ENCODE data around the gene DNAH8. TPM values are rescaled to one million over a fixed set of nuclear protein-coding genes. Genes with fewer than 3 reads are reported as not detected.

Gene DNAH8
- total RNA-seq, 3 donors from 2014 or later (not counting 1 experiment from before 2014, with no cell fraction given): 0.10 TPM; not detected in 2

DNA sequence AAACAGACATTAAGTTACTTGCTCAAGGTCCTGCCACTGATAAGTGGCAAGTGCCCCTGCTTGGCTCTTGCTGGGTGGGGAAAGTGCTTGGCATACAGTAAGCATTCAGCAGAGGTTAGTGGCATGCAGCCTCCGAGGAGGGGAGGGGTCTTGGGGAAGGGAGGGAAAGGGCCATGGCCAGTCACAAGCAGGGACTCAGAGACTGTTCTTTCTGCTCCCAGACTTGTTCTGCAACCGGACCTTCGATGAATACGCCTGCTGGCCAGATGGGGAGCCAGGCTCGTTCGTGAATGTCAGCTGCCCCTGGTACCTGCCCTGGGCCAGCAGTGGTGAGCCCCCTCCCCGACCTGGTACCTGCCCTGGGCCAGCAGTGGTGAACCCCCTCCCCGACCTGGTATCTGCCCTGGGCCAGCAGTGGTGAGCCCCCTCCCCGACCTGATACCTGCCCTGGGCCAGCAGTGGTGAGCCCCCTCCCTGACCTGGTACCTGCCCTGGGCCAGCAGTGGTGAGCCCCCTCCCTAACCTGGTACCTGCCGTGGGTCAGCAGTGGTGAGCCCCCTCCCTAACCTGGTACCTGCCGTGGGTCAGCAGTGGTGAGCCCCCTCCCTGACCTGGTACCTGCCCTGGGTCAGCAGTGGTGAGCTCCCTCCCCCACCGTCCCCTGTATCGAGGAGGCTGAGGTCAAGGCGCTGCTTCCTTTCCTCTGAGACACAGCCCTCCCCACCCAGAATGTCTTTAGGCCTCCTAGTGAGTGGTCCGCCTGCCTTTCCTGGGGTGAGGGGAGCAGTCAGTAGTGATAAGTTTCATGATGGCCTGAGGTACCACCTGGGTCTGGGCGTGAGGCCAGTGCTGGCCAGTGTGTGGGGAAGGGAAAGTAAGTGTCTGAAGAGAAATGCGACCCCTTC is 342.4 kb downstream of the DNAH8 start:
- Mint-ChIP-seq H3K27me3 (ENCODE audit: low read depth in 2 of 2) (no peaks in the 10 kb centered on the region), H3K4me3 (no peak overlapping the region), H3K9me3 (no peaks in the 10 kb centered on the region), H3K4me1 (peaks cover 15 to 37% of the 10 kb centered on the region in 2 donors), H3K36me3 (no peaks in the 10 kb centered on the region), H3K27ac (peak overlapping the region in 1 of 2 donors; percentile 58)
- H3K4me1 ChIP-seq (ENCODE audit: control insufficient read depth, insufficient read depth, low read length): peaks cover 16% of the 10 kb centered on the region
- DNase-seq (no peak), ATAC-seq (peak in 2 of 3 donors; percentile 34 to 54)
- TF ChIP-seq, protein P1, sequence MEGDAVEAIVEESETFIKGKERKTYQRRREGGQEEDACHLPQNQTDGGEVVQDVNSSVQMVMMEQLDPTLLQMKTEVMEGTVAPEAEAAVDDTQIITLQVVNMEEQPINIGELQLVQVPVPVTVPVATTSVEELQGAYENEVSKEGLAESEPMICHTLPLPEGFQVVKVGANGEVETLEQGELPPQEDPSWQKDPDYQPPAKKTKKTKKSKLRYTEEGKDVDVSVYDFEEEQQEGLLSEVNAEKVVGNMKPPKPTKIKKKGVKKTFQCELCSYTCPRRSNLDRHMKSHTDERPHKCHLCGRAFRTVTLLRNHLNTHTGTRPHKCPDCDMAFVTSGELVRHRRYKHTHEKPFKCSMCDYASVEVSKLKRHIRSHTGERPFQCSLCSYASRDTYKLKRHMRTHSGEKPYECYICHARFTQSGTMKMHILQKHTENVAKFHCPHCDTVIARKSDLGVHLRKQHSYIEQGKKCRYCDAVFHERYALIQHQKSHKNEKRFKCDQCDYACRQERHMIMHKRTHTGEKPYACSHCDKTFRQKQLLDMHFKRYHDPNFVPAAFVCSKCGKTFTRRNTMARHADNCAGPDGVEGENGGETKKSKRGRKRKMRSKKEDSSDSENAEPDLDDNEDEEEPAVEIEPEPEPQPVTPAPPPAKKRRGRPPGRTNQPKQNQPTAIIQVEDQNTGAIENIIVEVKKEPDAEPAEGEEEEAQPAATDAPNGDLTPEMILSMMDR (IDR thresholded peaks at IDR 0.05): no peak
- H3K27me3 ChIP-seq (ENCODE audit: control insufficient read depth, insufficient read depth, low read length): no peaks in the 10 kb centered on the region
- no peaks in the 10 kb centered on the region for H3K9me3 ChIP-seq (ENCODE audit: control insufficient read depth, insufficient read depth, low read length)
- H3K4me3 ChIP-seq (ENCODE audit: low read length): no peak overlapping the region
- 61% methylated on average over 16 of the region's 17 CpGs for WGBS (ENCODE audit: insufficient coverage)
- H3K36me3 ChIP-seq (ENCODE audit: control insufficient read depth, insufficient read depth, low read length): no peaks in the 10 kb centered on the region
- intact Hi-C loops (cut with micrococcal nuclease): no loop called here
- no peak overlapping the region for H3K27ac ChIP-seq (ENCODE audit: low read length)

DNA sequence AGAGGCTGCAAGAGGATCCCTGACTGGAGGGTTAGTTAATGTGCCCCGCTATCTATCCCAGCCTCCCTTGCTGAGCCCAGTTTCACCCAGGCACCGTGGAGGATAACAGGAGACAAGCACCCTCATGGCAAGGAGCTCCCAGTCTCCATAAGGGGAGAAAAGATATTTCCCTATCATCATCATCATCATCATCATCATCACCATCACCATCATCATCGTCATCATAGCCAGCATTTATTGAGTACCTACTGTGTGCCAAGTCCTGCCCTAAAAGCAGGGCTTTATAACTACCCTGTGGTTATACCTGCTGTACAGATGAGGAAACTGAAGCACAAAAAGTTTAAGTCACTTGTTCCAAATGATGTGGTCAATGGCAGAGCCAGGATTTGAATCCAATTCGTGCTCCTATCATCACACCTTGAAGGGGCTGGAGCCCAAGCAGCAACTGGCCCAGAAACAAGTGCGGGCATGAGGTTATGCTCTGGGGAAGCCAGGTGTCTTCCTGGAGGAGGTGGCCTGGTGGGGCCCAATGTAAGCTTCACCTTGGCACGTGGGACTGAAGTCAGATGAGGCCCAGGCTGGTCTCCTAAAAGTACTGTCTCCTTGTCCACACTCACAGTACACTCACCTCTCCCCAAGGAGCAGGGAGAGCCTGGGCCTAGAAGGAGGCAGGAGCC is 343.5 kb downstream of the DNAH8 start:
- intact Hi-C loops (cut with micrococcal nuclease): no loop called here
- peak overlapping the region in 1 of 2 donors; percentile 58 for H3K27ac Mint-ChIP-seq
- Histone ChIP-seq H3K36me3 (ENCODE audit: control insufficient read depth, insufficient read depth, low read length) (no peaks in the 10 kb centered on the region), H3K4me1 (ENCODE audit: control insufficient read depth, insufficient read depth, low read length) (peaks cover 14% of the 10 kb centered on the region), H3K27ac (ENCODE audit: low read length) (no peak overlapping the region), H3K9me3 (ENCODE audit: control insufficient read depth, insufficient read depth, low read length) (no peaks in the 10 kb centered on the region), H3K27me3 (ENCODE audit: control insufficient read depth, insufficient read depth, low read length) (no peaks in the 10 kb centered on the region), H3K4me3 (ENCODE audit: low read length) (no peak overlapping the region)
- no peak overlapping the region for H3K4me3 Mint-ChIP-seq
- no peaks in the 10 kb centered on the region for H3K36me3 Mint-ChIP-seq
- H3K9me3 Mint-ChIP-seq: no peaks in the 10 kb centered on the region
- H3K27me3 Mint-ChIP-seq (ENCODE audit: low read depth in 2 of 2): no peaks in the 10 kb centered on the region
- TF ChIP-seq, protein P1 (IDR thresholded peaks at IDR 0.05): no peak
- ATAC-seq: no peak
- WGBS (ENCODE audit: insufficient coverage): 81% methylated on average over 6 of the region's 6 CpGs
- DNase-seq: no peak
- H3K4me1 Mint-ChIP-seq: peaks cover 4 to 28% of the 10 kb centered on the region in 2 donors

GRCh38 chr6:39059496-39060310 is 344.6 kb downstream of the DNAH8 start:
- Mint-ChIP-seq H3K9me3 (no peaks in the 10 kb centered on the region), H3K36me3 (no peaks in the 10 kb centered on the region), H3K27ac (no peak overlapping the region), H3K4me1 (peaks cover 4 to 26% of the 10 kb centered on the region in 2 donors), H3K4me3 (no peak overlapping the region), H3K27me3 (ENCODE audit: low read depth in 2 of 2) (peaks cover 0 to 3% of the 10 kb centered on the region in 2 donors)
- intact Hi-C loops (cut with micrococcal nuclease): no loop called here
- H3K36me3 ChIP-seq (ENCODE audit: control insufficient read depth, insufficient read depth, low read length): no peaks in the 10 kb centered on the region
- WGBS (ENCODE audit: insufficient coverage): 76% methylated on average over 14 of the region's 14 CpGs
- no peaks in the 10 kb centered on the region for H3K9me3 ChIP-seq (ENCODE audit: control insufficient read depth, insufficient read depth, low read length)
- ATAC-seq (no peak), DNase-seq (no peak)
- TF ChIP-seq, protein P1 (IDR thresholded peaks at IDR 0.05): no peak
- no peaks in the 10 kb centered on the region for H3K27me3 ChIP-seq (ENCODE audit: control insufficient read depth, insufficient read depth, low read length)
- H3K4me3 ChIP-seq (ENCODE audit: low read length): no peak overlapping the region
- H3K4me1 ChIP-seq (ENCODE audit: control insufficient read depth, insufficient read depth, low read length): peaks cover 14% of the 10 kb centered on the region
- H3K27ac ChIP-seq (ENCODE audit: low read length): no peak overlapping the region
